HG03097 (cell line): ENCODE data around the gene CREBRF.
"Not testable (repeated sequence)": the region's sequence is repeated elsewhere in the genome, so short reads cannot be mapped to it uniquely, and the experiment has no call there.

ENCODE experiments used
- ATAC-seq: cut with Tn5 transposase; IDR thresholded peaks from one replicate; pipeline ENCODE4 v1.9.1; 2021; ENCODE audit not compliant: unreplicated experiment, low FRiP score

The CREBRF gene

GRCh38 chr5:173035904-173036707 is 20.0 kb upstream of the CREBRF start:
- ATAC-seq: peak; percentile 57

GRCh38 chr5:173039188-173039587 is 17.0 kb upstream of the CREBRF start:
- no peak for ATAC-seq

GRCh38 chr5:173039964-173040363 is 16.2 kb upstream of the CREBRF start:
- no peak for ATAC-seq

GRCh38 chr5:173041881-173042762 is 14.0 kb upstream of the CREBRF start:
- no peak for ATAC-seq

- no peak for ATAC-seq
Measured at GRCh38 chr5:173042763-173043107, 13.4 kb upstream of the CREBRF start.

- no peak for ATAC-seq
Measured at GRCh38 chr5:173045474-173045873, 10.7 kb upstream of the CREBRF start.

GRCh38 chr5:173047096-173047837 is 8.9 kb upstream of the CREBRF start:
- not testable (repeated sequence) for ATAC-seq

- ATAC-seq: no peak
Measured at GRCh38 chr5:173047838-173048105, 8.4 kb upstream of the CREBRF start.

- no peak for ATAC-seq
Measured at GRCh38 chr5:173050791-173051190, 5.4 kb upstream of the CREBRF start.

- no peak for ATAC-seq
Measured at GRCh38 chr5:173051746-173052145, 4.4 kb upstream of the CREBRF start.

- ATAC-seq: no peak
Measured at GRCh38 chr5:173053041-173053440, 3.1 kb upstream of the CREBRF start.

- no peak for ATAC-seq
Measured at GRCh38 chr5:173055042-173055721, 970 bp upstream of the CREBRF start.

- peak; percentile 3 for ATAC-seq
Measured at GRCh38 chr5:173055722-173055982, 500 bp upstream of the CREBRF start.

GRCh38 chr5:173056783-173057061 is 570 bp downstream of the CREBRF start:
- peak; percentile 3 for ATAC-seq

- ATAC-seq: peak; percentile 74
Measured at GRCh38 chr5:173057062-173057924, 1.1 kb downstream of the CREBRF start.

GRCh38 chr5:173062141-173062540 is 6.0 kb downstream of the CREBRF start:
- no peak for ATAC-seq

GRCh38 chr5:173065155-173065554 is 9.0 kb downstream of the CREBRF start:
- ATAC-seq: no peak

- no peak for ATAC-seq
Measured at GRCh38 chr5:173069671-173070070, 13.5 kb downstream of the CREBRF start.

GRCh38 chr5:173075137-173075843 is 19.1 kb downstream of the CREBRF start:
- no peak for ATAC-seq

GRCh38 chr5:173075970-173076369 is 19.8 kb downstream of the CREBRF start:
- no peak for ATAC-seq
